GM19043 (cell line): ENCODE measurements around the gene AMH.

Experiments
- ATAC-seq: cut with Tn5 transposase; IDR thresholded peaks from one replicate; pipeline ENCODE4 v1.9.1; 2021; ENCODE audit warnings: low read depth; ENCODE audit not compliant: unreplicated experiment

Gene AMH

DNA sequence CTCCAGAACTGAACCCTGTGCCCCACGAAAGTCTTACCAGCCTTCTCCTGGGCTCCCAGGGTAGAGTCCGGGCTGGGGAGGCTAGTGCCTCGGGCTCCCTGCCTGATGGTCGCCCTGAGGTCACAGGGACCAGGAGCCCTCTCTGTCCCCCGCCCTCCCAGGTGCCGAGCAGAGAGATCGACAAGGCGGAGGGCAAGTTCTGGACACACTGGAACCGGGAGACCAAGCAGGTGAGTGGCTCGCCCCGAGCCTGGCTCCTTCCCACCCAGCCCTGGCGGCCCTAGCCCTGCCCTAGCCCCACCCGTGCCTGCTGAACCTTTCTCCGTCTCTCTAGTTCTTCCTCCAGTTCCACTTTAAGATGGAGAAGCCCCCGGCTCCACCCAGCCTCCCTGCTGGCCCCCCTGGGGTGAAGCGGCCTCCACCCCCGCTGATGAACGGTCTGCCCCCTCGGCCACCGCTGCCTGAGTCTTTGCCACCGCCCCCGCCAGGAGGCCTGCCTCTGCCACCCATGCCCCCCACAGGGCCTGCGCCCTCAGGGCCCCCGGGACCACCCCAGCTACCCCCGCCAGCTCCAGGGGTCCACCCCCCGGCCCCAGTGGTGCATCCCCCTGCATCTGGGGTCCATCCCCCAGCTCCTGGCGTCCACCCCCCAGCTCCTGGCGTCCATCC lies 1.6 kb upstream of the AMH start:
- ATAC-seq: no peak

GRCh38 chr19:2248136-2249009 lies 750 bp upstream of the AMH start:
- ATAC-seq: no peak

- no peak for ATAC-seq
These were observed 1.0 kb downstream of the AMH start for GRCh38 chr19:2249880-2250765.

DNA sequence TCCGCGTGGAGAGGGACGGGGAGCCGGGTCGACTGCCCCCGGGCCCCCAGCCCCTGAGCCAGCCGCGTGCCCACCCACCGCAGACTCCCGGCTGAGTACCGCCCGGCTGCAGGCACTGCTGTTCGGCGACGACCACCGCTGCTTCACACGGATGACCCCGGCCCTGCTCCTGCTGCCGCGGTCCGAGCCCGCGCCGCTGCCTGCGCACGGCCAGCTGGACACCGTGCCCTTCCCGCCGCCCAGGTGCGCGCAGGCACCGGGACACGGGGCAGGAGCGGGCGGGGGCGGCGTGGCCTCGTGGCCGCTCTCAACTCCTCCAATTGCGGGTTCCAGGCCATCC lies 1.6 kb downstream of the AMH start:
- no peak for ATAC-seq

DNA sequence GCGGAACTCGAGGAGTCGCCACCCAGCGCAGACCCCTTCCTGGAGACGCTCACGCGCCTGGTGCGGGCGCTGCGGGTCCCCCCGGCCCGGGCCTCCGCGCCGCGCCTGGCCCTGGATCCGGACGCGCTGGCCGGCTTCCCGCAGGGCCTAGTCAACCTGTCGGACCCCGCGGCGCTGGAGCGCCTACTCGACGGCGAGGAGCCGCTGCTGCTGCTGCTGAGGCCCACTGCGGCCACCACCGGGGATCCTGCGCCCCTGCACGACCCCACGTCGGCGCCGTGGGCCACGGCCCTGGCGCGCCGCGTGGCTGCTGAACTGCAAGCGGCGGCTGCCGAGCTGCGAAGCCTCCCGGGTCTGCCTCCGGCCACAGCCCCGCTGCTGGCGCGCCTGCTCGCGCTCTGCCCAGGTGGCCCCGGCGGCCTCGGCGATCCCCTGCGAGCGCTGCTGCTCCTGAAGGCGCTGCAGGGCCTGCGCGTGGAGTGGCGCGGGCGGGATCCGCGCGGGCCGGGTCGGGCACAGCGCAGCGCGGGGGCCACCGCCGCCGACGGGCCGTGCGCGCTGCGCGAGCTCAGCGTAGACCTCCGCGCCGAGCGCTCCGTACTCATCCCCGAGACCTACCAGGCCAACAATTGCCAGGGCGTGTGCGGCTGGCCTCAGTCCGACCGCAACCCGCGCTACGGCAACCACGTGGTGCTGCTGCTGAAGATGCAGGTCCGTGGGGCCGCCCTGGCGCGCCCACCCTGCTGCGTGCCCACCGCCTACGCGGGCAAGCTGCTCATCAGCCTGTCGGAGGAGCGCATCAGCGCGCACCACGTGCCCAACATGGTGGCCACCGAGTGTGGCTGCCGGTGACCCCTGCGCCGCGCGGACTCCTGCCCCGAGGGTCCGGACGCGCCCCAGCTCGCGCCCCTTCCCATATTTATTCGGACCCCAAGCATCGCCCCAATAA lies 2.3 kb downstream of the AMH start:
- no peak for ATAC-seq

- no peak for ATAC-seq
These were observed 3.1 kb downstream of the AMH start for GRCh38 chr19:2252055-2252796.

DNA sequence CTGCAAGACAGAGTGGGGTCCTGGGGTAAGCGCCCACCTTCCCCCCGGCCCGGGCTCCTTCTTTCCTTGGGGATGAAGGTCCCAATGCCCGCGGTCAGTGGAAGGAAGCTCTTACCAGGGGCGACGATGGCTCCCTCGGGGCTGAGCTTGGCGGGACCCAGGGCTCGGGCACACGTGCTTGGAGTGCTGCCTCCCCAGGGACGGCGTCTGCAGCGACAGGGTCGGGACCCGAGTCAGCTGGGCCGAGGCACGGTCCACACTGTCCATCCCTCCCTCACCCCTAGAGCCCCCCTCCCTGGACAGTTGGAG lies 3.6 kb downstream of the AMH start:
- no peak for ATAC-seq

GRCh38 chr19:2253106-2254063 lies 4.3 kb downstream of the AMH start:
- no peak for ATAC-seq

GRCh38 chr19:2254064-2254872 lies 5.1 kb downstream of the AMH start:
- no peak for ATAC-seq

DNA sequence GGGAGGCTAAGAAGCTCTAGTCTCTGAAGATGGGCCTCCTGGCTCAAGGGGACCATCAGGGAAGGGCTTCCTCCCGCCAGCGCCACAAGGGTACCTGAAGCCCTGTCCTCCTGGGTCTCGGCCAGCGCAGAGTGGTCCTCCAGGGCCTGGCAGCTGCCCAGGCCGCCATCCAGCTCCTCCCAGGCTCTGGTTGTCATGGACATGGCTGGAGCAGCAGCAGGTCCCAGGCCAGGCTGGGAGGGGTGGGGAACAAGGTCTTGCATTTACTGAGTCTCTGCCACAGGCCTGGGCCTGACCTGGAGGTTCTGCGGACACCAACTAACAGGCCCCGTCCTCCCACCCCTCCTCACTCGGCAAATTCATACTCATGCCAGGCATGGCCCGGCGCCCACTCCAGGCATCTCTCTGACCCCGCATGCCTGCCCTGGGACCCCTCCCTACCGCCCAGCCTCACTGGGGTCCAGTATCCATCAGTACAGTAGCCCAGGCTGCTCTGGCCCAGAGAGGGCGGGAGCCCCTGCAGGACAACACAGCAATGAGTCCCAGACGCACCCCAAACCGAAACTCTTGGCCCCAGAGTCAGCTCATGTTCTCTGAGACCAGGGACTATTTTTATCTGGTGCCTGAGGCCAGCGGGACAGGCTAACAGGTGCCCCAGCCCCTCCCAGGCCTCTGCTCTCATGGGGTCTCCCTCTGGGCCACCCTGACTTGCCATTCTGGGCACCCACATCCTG lies 6.2 kb downstream of the AMH start:
- no peak for ATAC-seq

GRCh38 chr19:2255982-2256685 lies 7.0 kb downstream of the AMH start, which contains the start of gene JSRP1:
JSRP1 (minus strand) TSS chr19:2256417; CDS start chr19:2255314, 1,103 bp downstream.
- no peak for ATAC-seq

DNA sequence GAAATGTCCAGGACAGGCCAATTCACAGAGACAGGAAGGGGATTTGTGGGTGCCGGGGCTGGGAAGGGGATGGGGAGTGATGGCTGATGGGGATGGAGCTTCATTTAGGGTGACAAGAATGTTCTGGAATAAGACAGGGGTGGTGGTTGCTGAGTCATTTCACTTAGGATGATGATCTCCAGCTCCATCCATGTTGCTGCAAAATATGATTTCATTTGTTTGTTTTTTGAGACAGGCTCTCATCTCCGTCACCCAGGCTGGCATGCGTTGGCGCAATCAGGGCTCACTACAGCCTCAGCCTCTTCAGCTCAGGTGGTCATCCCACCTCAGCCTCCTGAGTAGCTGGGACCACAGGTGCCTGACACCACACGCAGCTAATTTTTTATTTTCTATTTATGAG lies 10.2 kb downstream of the AMH start:
- ATAC-seq: no peak

DNA sequence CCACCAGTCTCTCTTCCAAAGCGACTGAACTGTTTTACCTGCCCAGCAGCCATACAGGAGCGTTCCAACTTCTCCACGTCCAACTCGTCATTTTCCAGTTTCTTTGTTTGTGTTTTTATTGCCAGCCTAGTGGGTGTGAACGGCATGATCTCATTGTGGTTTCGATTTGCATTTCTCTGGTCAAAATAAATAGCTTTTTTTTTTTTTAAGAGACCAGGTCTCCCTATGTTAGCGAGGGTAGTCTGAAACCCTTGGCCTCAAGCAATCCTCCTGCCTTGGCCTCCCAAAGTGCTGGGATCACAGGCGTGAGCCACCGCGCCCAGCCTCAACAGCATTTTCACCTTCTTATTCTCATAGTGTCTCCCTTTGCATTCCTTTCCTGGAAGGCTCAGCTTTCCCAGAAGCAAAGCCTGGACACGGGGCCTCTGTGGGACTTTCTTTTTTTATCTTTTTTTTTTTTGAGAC lies 11.2 kb downstream of the AMH start:
- ATAC-seq: no peak

DNA sequence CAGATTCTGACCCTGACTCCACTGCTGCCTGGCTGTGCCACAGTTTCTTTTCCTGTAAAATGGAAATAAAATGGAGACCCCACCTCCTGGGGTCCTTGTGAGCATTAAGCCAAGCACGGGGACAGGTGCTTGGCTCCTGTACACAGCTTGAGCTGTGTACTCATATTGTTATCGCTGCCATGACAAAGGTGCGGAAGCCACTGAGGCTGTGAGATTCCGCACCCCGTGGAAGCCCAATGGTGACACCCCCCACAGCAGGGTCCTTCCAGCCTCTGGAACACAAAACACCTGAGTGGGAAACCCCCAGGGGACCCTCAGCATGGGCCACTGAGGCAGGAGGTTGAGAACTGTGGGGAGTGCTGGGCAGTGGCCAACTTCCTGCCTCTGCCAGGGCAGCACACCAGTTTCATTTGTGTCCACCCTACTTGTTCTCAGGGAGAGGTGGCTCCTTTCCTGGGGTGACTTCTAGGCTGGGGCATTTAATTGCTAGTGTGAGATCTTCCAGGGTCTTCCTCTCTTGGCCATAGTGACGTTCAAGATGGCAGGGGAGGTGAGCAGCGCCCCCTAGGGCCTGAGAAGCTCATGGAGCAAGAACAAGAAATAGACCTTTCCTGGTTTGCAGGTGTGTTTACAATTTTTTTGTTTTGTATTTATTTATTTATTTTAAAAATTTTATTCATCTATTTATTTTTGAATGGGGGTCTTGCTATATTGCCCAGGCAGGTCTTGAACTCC lies 12.5 kb downstream of the AMH start:
- ATAC-seq: no peak

GRCh38 chr19:2266183-2266993 lies 17.3 kb downstream of the AMH start:
- no peak for ATAC-seq
